Stomach (tissue), 9 donors: ENCODE results near the gene JMJD7. TPM values are rescaled to one million over a fixed set of nuclear protein-coding genes. Genes with fewer than 3 reads are reported as not detected.

Experiments
- DNase-seq, 2 donors: peaks; one replicate each; pipeline versions ENCODE4 v3.0.0 to v3.0.0-alpha.2; 2013 to 2019
- H3K27ac ChIP-seq, 5 donors: fragments of 200-600 bp in 4 of 5; sonication (generic) in 4 of 5; one replicate each; pipeline ENCODE4 v1.5.1; 2013 to 2019; ENCODE audit warnings: mild to moderate bottlenecking in 1 of 5, moderate library complexity in 1 of 5
- H3K27me3 ChIP-seq, 3 donors: fragments of 200-600 bp; sonication (generic); one replicate each; pipeline ENCODE4 v1.5.1; 2017 to 2019; ENCODE audit warnings: mixed run types in 1 of 3
- H3K36me3 ChIP-seq, 4 donors: fragments of 200-600 bp; sonication (generic); 1 replicate in 3 of 4; 2 replicates in 1 of 4; pipeline ENCODE4 v1.5.1; 2016 to 2019
- H3K4me1 ChIP-seq, 4 donors: fragments of 200-600 bp; sonication (generic); one replicate each; pipeline ENCODE4 v1.5.1; 2016 to 2019
- H3K4me3 ChIP-seq, 4 donors: fragments of 200-600 bp; sonication (generic) in 3 of 4; one replicate each; pipeline ENCODE4 v1.5.1; 2016 to 2019; ENCODE audit warnings: mild to moderate bottlenecking in 1 of 4
- H3K9me3 ChIP-seq, 4 donors: fragments of 200-600 bp; sonication (generic); one replicate each; pipeline ENCODE4 v1.5.1; 2016 to 2019
- CTCF ChIP-seq, 7 experiments: fragments of 450-650 bp in 4 of 7; fragments of 200-600 bp in 3 of 7; sonication (generic) in 3 of 7; IDR thresholded peaks; one replicate each; pipeline ENCODE4 v1.5.1; 2016 to 2019; ENCODE audit warnings: antibody characterized with exemption in 7 of 7, control low read depth in 2 of 7, mild to moderate bottlenecking in 1 of 7
- EP300 ChIP-seq: sonication (generic); formaldehyde crosslinking; IDR thresholded peaks from one replicate; pipeline ENCODE4 v1.6.1; 2017; ENCODE audit warnings: antibody characterized with exemption
- POLR2A ChIP-seq, 4 donors: fragments of 450-650 bp; IDR thresholded peaks; one replicate each; pipeline ENCODE4 v1.6.1; 2016; ENCODE audit warnings: antibody characterized with exemption in 4 of 4, control low read depth in 2 of 4, mild to moderate bottlenecking in 1 of 4, moderate library complexity in 1 of 4
- POLR2AphosphoS5 ChIP-seq, 3 donors: sonication (generic); formaldehyde crosslinking; IDR thresholded peaks; one replicate each; pipeline ENCODE4 v1.6.1; 2016; ENCODE audit warnings: antibody characterized with exemption in 3 of 3
- WGBS, 5 donors: extraction: QIAGEN DNeasy Blood & Tissue Kit in 3 of 5; methylation state at CpG; one replicate each; pipeline versions ENCODE4 v1.1.5 to v1.1.7; 2013 to 2018; 5-methylcytosine and 5-hydroxymethylcytosine counted together
- intact Hi-C: fragments of 100-400 bp; cut with DNase I; formaldehyde crosslinking; loops from one replicate; pipeline ENCODE4 v1.15.1; 2023; ENCODE audit warnings: low total_unique reads
- polyA plus RNA-seq, 3 donors: library from polyadenylated mRNA; stranded (reverse); fragments of 200-250 nt; gene quantifications; one replicate each; pipeline ENCODE4 v1.2.3, GENCODE V29; 2013
- total RNA-seq, 5 donors: library from RNA; depleted of rRNA; stranded (reverse); fragments of >200 nt; gene quantifications; one replicate each; pipeline versions ENCODE4 v1.1.0 to v1.2.3, GENCODE V29; 2014 to 2016
- donor health status: healthy with polysubstance abuse.
- donor health status: Bipolar disorder and iron deficiency.
- donor health status: healthy.

The JMJD7 gene
- total and polyA plus RNA-seq, 8 donors, result 0.55 to 24.2 (median 10.0) TPM; not detected in 2

DNA sequence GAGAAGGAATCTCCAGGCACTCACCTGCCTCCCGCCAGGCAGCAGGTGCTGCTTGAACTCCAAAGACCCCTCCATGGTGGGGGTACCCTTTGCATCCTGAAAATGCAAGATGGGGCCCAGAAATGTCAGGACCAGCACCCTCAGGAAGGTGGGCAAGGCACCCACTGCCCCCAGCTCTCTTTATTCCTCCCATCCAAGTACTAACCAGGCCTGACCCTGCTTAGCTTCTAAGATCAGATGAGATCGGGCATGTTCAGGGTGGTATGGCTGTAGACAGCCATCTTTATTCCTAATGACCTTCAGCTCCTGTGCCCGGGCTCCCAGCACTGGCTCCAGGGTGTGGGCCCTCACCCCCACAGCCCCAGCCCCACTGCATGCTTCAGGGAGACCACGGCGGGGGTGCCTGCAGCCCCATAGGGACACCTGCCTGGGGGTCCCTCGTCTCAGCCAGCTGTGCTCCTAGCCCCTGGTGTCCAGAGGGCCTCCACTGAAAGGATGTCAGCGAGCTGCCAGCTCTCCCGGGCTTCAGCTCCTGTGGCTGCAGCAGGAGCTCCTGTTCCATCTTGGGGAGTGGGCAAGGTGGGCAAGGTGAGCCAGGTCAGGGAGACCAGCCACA, 24.0 kb downstream of the JMJD7 start:
- 79 to 93% (median 89%) methylated on average over 6 to 8 of the region's 8 CpGs for WGBS, 5 donors
- Histone ChIP-seq H3K4me1 (peaks cover under 1 to 23% (median 11%) of the 10 kb centered on the region in 4 donors), H3K4me3 (no peak overlapping the region), H3K9me3 (no peaks in the 10 kb centered on the region), H3K27ac (no peak overlapping the region), H3K36me3 (peaks cover 18 to 25% (median 23%) of the 10 kb centered on the region in 4 donors), H3K27me3 (peaks cover 0 to 51% (median 6%) of the 10 kb centered on the region in 3 donors)
- intact Hi-C loops, result no loop called here
- TF ChIP-seq POLR2AphosphoS5 (IDR thresholded peaks at IDR 0.05) (no peak), CTCF (IDR thresholded peaks at IDR 0.05) (no peak), EP300 (no peak), POLR2A (IDR thresholded peaks at IDR 0.05) (no peak)
- no peak for DNase-seq

DNA sequence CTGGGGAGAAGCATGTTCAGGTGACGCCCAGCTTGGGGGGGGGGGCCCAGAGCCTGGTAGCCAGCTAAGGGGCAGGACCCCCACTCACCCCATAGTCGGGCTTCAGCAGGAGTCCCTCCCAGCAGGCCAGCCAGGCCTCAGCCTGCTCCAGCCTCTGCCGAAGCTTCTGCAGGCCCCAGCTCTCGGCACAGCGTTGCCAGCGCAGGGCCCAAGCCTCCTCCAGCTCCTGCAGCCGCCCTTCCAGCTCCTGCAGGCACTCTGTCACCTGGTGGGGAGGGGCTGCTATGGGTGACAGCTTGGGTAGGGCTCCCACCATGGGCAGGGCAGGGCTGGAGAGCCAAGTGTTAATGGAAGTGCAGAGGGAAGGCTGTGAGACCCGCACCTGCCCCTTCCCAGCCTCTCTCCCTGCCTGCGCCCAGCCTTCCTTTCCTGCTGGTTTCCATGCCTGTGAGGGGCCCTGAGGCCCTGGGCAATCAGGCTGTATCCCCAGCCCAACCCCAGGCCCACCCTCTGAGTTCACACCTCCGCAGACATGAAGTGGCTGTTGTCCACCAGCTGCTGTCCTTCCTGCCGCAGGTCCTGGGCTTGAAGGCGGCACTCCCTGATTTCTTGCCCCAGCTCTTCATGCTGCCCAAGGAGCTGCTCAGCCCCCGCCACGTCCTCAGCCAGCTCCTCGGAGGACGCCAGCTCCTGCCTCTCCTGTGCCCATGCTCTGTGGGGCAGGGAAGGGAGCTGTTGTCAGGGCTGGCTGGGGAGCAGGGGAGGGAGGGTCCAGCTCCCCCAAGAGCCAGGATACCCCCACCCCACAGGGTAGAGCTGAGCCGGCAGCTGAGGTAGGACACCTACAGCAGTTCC, 25.1 kb downstream of the JMJD7 start:
- H3K4me3 ChIP-seq, result no peak overlapping the region
- WGBS, 5 donors, result 75 to 81% (median 79%) methylated on average over 15 to 17 of the region's 17 CpGs
- H3K27me3 ChIP-seq, result peaks cover 0 to 58% (median 6%) of the 10 kb centered on the region in 3 donors
- TF ChIP-seq EP300 (no peak), POLR2AphosphoS5 (IDR thresholded peaks at IDR 0.05) (no peak), CTCF (IDR thresholded peaks at IDR 0.05) (no peak), POLR2A (IDR thresholded peaks at IDR 0.05) (no peak)
- intact Hi-C loops, result no loop called here
- H3K9me3 ChIP-seq, result no peaks in the 10 kb centered on the region
- H3K27ac ChIP-seq, result no peak overlapping the region
- peaks cover 8 to 32% (median 20%) of the 10 kb centered on the region in 4 donors for H3K4me1 ChIP-seq
- DNase-seq, result no peak
- peaks cover 7 to 14% (median 12%) of the 10 kb centered on the region in 4 donors for H3K36me3 ChIP-seq

- 75 to 89% (median 85%) methylated on average over 10 of the region's 10 CpGs for WGBS, 5 donors
Observed at GRCh38 chr15:41853831-41854230, 25.9 kb downstream of the JMJD7 start.

More at GRCh38 chr15:41853831-41854230, 25.9 kb downstream of the JMJD7 start:
- TF ChIP-seq POLR2AphosphoS5 (IDR thresholded peaks at IDR 0.05) (no peak), CTCF (IDR thresholded peaks at IDR 0.05) (no peak)
- Histone ChIP-seq H3K9me3 (no peaks in the 10 kb centered on the region), H3K4me1 (peaks cover 8 to 40% (median 28%) of the 10 kb centered on the region in 4 donors), H3K27ac (no peak overlapping the region), H3K4me3 (no peak overlapping the region), H3K36me3 (peaks cover 0 to 5% (median 4%) of the 10 kb centered on the region in 4 donors), H3K27me3 (peaks cover 0 to 58% (median 6%) of the 10 kb centered on the region in 3 donors)
- intact Hi-C loops, result no loop called here
- DNase-seq, result no peak
